OCI-LY7 (cell line): ENCODE measurements around the gene APBB2. TPM values are rescaled to one million over a fixed set of nuclear protein-coding genes. Genes with fewer than 3 reads are reported as not detected.

Source experiments
- BruUV-seq: library from RNA; stranded (reverse); fragments of 400-500 nt; replicated peaks from 2 replicates; lab custom pipeline; 2021; lab: Mats Ljungman, UMichigan
- CTCF ChIA-PET: fragments of 300-600 bp; sonication (Branson Sonifier 250); formaldehyde crosslinking; loops from one replicate; lab custom pipeline; 2022; ENCODE audit warnings: antibody characterized with exemption; ENCODE audit not compliant: unreplicated experiment; lab: Charles Lee
- POLR2A ChIA-PET: fragments of 300-600 bp; sonication (Branson Sonifier 250); formaldehyde crosslinking; loops from one replicate; lab custom pipeline; 2022; ENCODE audit warnings: antibody characterized with exemption; lab: Charles Lee
- DNase-seq: peaks from one replicate; pipeline ENCODE4 v3.0.0-alpha.2; 2015; ENCODE audit warnings: low spot score
- H2AFZ ChIP-seq: fragments of 200-600 bp; sonication (generic), shearing (Covaris generic); 2 replicates; pipeline ENCODE4 v1.6.1; 2014; ENCODE audit warnings: mild to moderate bottlenecking, antibody characterized with exemption, low read length, moderate library complexity
- H3K27ac ChIP-seq: fragments of 200-600 bp; sonication (generic); 2 replicates; pipeline ENCODE4 v1.5.1; 2014; ENCODE audit warnings: mixed run types, low read depth, mild to moderate bottlenecking, moderate library complexity, low read length, inconsistent platforms; ENCODE audit not compliant: poor library complexity, severe bottlenecking
- H3K36me3 ChIP-seq: fragments of 200-600 bp; sonication (generic); 2 replicates; pipeline ENCODE4 v1.6.1; 2014; ENCODE audit warnings: mild to moderate bottlenecking, antibody characterized with exemption, low read length, moderate library complexity, mixed read lengths; ENCODE audit not compliant: insufficient read depth
- H3K4me1 ChIP-seq: fragments of 200-600 bp; sonication (generic); 2 replicates; pipeline ENCODE4 v1.5.1; 2014; ENCODE audit warnings: mild to moderate bottlenecking, low read length; ENCODE audit not compliant: insufficient read depth, poor library complexity, severe bottlenecking
- H3K4me2 ChIP-seq: fragments of 200-600 bp; sonication (generic); 2 replicates; pipeline ENCODE4 v1.6.1; 2014; ENCODE audit warnings: mild to moderate bottlenecking, low read length
- H3K4me3 ChIP-seq: fragments of 200-600 bp; sonication (generic); 2 replicates; pipeline ENCODE4 v1.5.1; 2014; ENCODE audit warnings: mild to moderate bottlenecking, low read depth, low read length; ENCODE audit not compliant: poor library complexity, severe bottlenecking
- H3K79me2 ChIP-seq: fragments of 200-600 bp; sonication (generic); 2 replicates; pipeline ENCODE4 v1.6.1; 2016; ENCODE audit warnings: low read depth, mild to moderate bottlenecking, low read length, moderate library complexity, mixed read lengths; ENCODE audit not compliant: insufficient read depth
- H3K9me2 ChIP-seq: fragments of 200-600 bp; sonication (generic); 2 replicates; pipeline ENCODE4 v1.6.1; 2016; ENCODE audit warnings: mild to moderate bottlenecking, low read length, mixed read lengths; ENCODE audit not compliant: insufficient read depth
- H3K9me3 ChIP-seq: fragments of 200-600 bp; sonication (generic); 2 replicates; pipeline ENCODE4 v1.6.1; 2014; ENCODE audit warnings: mild to moderate bottlenecking, mixed run types, low read length, mixed read lengths
- H4K20me1 ChIP-seq: fragments of 200-600 bp; sonication (generic); 2 replicates; pipeline ENCODE4 v1.6.1; 2014; ENCODE audit warnings: mild to moderate bottlenecking, antibody characterized with exemption, low read length, moderate library complexity, mixed read lengths; ENCODE audit not compliant: insufficient read depth
- CTCF ChIP-seq: fragments of 200-600 bp; sonication (generic); conservative IDR thresholded peaks from 2 replicates; pipeline ENCODE4 v1.5.1; 2014; ENCODE audit warnings: mild to moderate bottlenecking, antibody characterized with exemption, low read length, moderate library complexity, mixed read lengths
- EZH2phosphoT487 ChIP-seq: fragments of 200-600 bp; sonication (generic); IDR thresholded peaks from 2 replicates; pipeline ENCODE4 v1.6.1; 2018; ENCODE audit warnings: low read depth, borderline replicate concordance, mild to moderate bottlenecking, mixed run types, antibody characterized with exemption, low read length, moderate library complexity, mixed read lengths
- intact Hi-C: fragments of 100-400 bp; cut with micrococcal nuclease; formaldehyde crosslinking; loops from one replicate; pipeline ENCODE4 v1.10.0; 2022; ENCODE audit not compliant: unreplicated experiment
- total RNA-seq, 2 experiments: library from RNA; depleted of rRNA in 1 of 2; stranded (reverse); fragments of >200 nt in 1 of 2; shearing (Covaris generic) in 1 of 2; gene quantifications; 2 replicates each; pipeline ENCODE4 v1.2.3, GENCODE V29; 2014 to 2022

The APBB2 gene
- total RNA-seq, 2 experiments from 2014 or later: 66.4 to 88.5 TPM

DNA sequence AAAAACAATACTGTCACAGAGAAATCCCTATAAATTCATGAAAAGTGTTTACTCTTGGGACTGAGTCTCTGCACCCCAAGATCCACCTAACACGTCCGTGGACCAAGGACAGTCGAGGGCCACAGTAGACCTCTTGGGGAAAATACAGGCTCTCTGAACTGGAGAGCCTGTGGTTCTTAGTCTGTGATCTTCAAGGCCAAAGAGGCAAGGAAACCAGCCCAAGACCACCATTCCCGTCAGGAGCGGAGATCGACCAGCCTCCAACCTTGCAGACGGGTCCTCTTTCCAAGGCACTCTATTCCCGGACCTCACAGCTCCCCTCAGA, 1.6 kb upstream of the APBB2 start:
- DNase-seq: no peak
- H3K9me3 ChIP-seq: no peaks in the 10 kb centered on the region
- CTCF ChIA-PET: interaction anchor here (1.2 kb wide), 1 partner anchor 41 kb away, joined by 3 read pairs; the partner anchor contains the start of gene UCHL1
- POLR2A ChIA-PET: interaction anchor here (0.5 to 1.6 kb wide), 5 partner anchors 41 to 305 kb away, joined by 3 to 5 read pairs (median 3); partner anchors contain the start of gene UCHL1
- H3K4me2 ChIP-seq: peak overlapping the region; percentile 96
- H2AFZ ChIP-seq: peak overlapping the region; percentile 88
- peak overlapping the region; percentile 40 for H3K27ac ChIP-seq
- no TSS peak for BruUV-seq
- no peak for TF ChIP-seq CTCF
- no peak for TF ChIP-seq EZH2phosphoT487
- H3K4me3 ChIP-seq: peak overlapping the region; percentile 74
- H4K20me1 ChIP-seq: peaks cover 16% of the 10 kb centered on the region; the same call in 1 of the 2 replicates
- H3K79me2 ChIP-seq: peaks cover 30% of the 10 kb centered on the region
- H3K36me3 ChIP-seq: no peaks in the 10 kb centered on the region
- intact Hi-C loops: loop anchor here (10.0 kb wide), 1 partner anchor 111 kb away; no protein-coding TSS in a partner anchor
- no peaks in the 10 kb centered on the region for H3K9me2 ChIP-seq
- H3K4me1 ChIP-seq: peaks cover 40% of the 10 kb centered on the region

DNA sequence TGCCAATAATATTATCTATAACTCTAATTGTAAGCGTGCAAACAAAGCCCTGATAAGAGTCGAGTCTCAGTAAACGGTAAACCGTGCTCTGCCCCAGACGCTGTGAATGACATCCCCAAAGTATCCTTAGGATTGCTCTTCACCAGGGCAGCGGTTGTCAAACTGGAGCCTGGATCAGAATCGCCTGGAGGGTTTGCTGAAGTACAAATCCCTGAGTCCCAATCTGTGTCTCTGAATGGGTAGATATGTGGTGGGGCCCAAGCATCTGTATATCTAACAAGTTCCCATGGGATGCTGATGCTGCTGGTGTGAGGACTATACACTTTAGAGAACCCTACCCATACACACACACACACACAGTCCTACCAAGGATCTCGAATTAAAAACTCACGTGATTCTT, 813 bp upstream of the APBB2 start:
- Histone ChIP-seq H4K20me1 (peaks cover 16% of the 10 kb centered on the region; the same call in 1 of the 2 replicates), H3K4me3 (peak overlapping the region; percentile 90), H3K27ac (peak overlapping the region; percentile 40), H3K4me1 (peaks cover 40% of the 10 kb centered on the region), H3K9me2 (no peaks in the 10 kb centered on the region), H3K9me3 (no peaks in the 10 kb centered on the region), H2AFZ (peak overlapping the region; percentile 88), H3K4me2 (peak overlapping the region; percentile 96), H3K36me3 (no peaks in the 10 kb centered on the region), H3K79me2 (peaks cover 38% of the 10 kb centered on the region)
- ChIA-PET CTCF (interaction anchor here (0.6 kb wide), 1 partner anchor 237 kb away, joined by 3 read pairs; no protein-coding TSS in a partner anchor), POLR2A (interaction anchor here (1.5 kb wide), 3 partner anchors 41 to 290 kb away, joined by 5 to 8 read pairs (median 5); partner anchors contain the start of gene UCHL1)
- no peak for TF ChIP-seq EZH2phosphoT487
- no peak for TF ChIP-seq CTCF
- no TSS peak for BruUV-seq
- intact Hi-C loops: loop anchor here (10.0 kb wide), 1 partner anchor 110 kb away; no protein-coding TSS in a partner anchor
- no peak for DNase-seq

DNA sequence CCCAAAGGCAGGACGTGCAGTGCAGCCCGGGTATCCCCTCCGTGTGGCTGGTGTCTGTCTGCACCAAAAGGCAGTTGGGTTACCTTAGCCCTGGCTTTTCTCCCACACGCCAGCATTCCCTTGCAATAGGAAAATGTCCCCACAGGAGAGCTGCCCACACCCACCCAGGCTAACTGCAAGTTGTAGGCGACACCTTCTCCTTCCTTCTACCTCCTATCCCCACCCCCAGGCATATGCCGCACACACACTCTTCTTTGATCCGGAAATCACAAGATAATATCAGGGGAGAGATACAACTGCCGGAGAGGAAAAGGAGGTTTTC, 444 bp upstream of the APBB2 start:
- peaks cover 16% of the 10 kb centered on the region; the same call in 1 of the 2 replicates for H4K20me1 ChIP-seq
- H3K4me3 ChIP-seq: peak overlapping the region; percentile 90
- no peaks in the 10 kb centered on the region for H3K9me2 ChIP-seq
- H3K9me3 ChIP-seq: no peaks in the 10 kb centered on the region
- peaks cover 40% of the 10 kb centered on the region for H3K4me1 ChIP-seq
- peak overlapping the region; percentile 88 for H2AFZ ChIP-seq
- POLR2A ChIA-PET: interaction anchor here (0.6 to 1.8 kb wide), 5 partner anchors 42 to 290 kb away, joined by 4 to 8 read pairs (median 5); partner anchors contain the start of gene UCHL1
- peaks cover 42% of the 10 kb centered on the region for H3K79me2 ChIP-seq
- H3K27ac ChIP-seq: peak overlapping the region; percentile 40
- BruUV-seq: no TSS peak
- peak overlapping the region; percentile 96 for H3K4me2 ChIP-seq
- DNase-seq: no peak
- CTCF ChIA-PET: interaction anchor here (0.6 kb wide), 1 partner anchor 237 kb away, joined by 3 read pairs; no protein-coding TSS in a partner anchor
- TF ChIP-seq CTCF (0 out of 2 replicates have a peak, but pooled peaks have one; percentile 18), EZH2phosphoT487 (no peak)
- H3K36me3 ChIP-seq: no peaks in the 10 kb centered on the region
- intact Hi-C loops: loop anchor here (1.0 to 10.0 kb wide), 7 partner anchors 82 to 1022 kb away; no protein-coding TSS in a partner anchor
